Activated CD4-positive, alpha-beta T cell treated with anti-CD3 and anti-CD28 coated beads for 36 hours (primary cell): Measurements from ENCODE around the gene KLK8. TPM values are rescaled to one million over a fixed set of nuclear protein-coding genes. Genes with fewer than 3 reads are reported as not detected.

ENCODE experiments used
- ATAC-seq: fragments of 200-7000 bp; cut with Tn5 transposase; one replicate; pipeline ENCODE4 v1.10.0; 2021; ENCODE audit warnings: mild to moderate bottlenecking, moderate library complexity
- CTCF ChIA-PET: fragments of 350-600 bp; sonication (Branson Sonifier 250); formaldehyde crosslinking; loops from one replicate; lab custom pipeline; 2021; ENCODE audit warnings: antibody characterized with exemption; lab: Charles Lee
- POLR2A ChIA-PET: fragments of 350-600 bp; sonication (Branson Sonifier 250); formaldehyde crosslinking; loops from one replicate; lab custom pipeline; 2021; ENCODE audit warnings: antibody characterized with exemption, inconsistent platforms; lab: Charles Lee
- DNase-seq: peaks from one replicate; pipeline ENCODE4 v3.0.0-alpha.2; 2020
- H3K27ac Mint-ChIP-seq: one replicate; pipeline ENCODE4 v1.8.0; 2021; ENCODE audit warnings: mixed read lengths
- H3K27me3 Mint-ChIP-seq: one replicate; pipeline ENCODE4 v1.8.0; 2021; ENCODE audit warnings: mixed read lengths
- H3K36me3 Mint-ChIP-seq: one replicate; pipeline ENCODE4 v1.8.0; 2021; ENCODE audit warnings: low read depth, mixed read lengths
- H3K4me1 Mint-ChIP-seq: one replicate; pipeline ENCODE4 v1.8.0; 2021; ENCODE audit warnings: mixed read lengths
- H3K4me3 Mint-ChIP-seq: one replicate; pipeline ENCODE4 v1.8.0; 2021; ENCODE audit warnings: mild to moderate bottlenecking, moderate library complexity, mixed read lengths
- H3K9me3 Mint-ChIP-seq: one replicate; pipeline ENCODE4 v1.8.0; 2021; ENCODE audit warnings: low read depth, mixed read lengths
- intact Hi-C, 2 experiments: fragments of 100-400 bp; cut with DNase I in 1 of 2; cut with micrococcal nuclease in 1 of 2; formaldehyde crosslinking; loops; one replicate each; pipeline versions ENCODE4 v1.14.2 to v1.15.1; 2022 to 2024; cut with DNase I, micrococcal nuclease
- total RNA-seq, 2 experiments: library from RNA; stranded (reverse); gene quantifications; one replicate each; pipeline ENCODE4 v1.2.3, GENCODE V29; 2021

The KLK8 gene
- total RNA-seq, 2 experiments from 2014 or later = not detected

- ATAC-seq (no peak), DNase-seq (no peak)
- Mint-ChIP-seq H3K9me3 (peaks cover 13% of the 10 kb centered on the region), H3K4me3 (no peak overlapping the region), H3K36me3 (no peaks in the 10 kb centered on the region), H3K27ac (no peak overlapping the region), H3K4me1 (no peaks in the 10 kb centered on the region), H3K27me3 (peaks cover 26% of the 10 kb centered on the region)
- ChIA-PET POLR2A (no interaction called here), CTCF (no interaction called here)
- intact Hi-C loops = no loop called here
These were observed 37.1 kb downstream of the KLK8 start for GRCh38 chr19:50964266-50964665.

GRCh38 chr19:50963381-50963780, 38.0 kb downstream of the KLK8 start:
- H3K36me3 Mint-ChIP-seq = no peaks in the 10 kb centered on the region
- H3K9me3 Mint-ChIP-seq = peaks cover 13% of the 10 kb centered on the region
- H3K27ac Mint-ChIP-seq = no peak overlapping the region
- ATAC-seq (no peak), DNase-seq (no peak)
- peaks cover 28% of the 10 kb centered on the region for H3K27me3 Mint-ChIP-seq
- POLR2A ChIA-PET = no interaction called here
- no peaks in the 10 kb centered on the region for H3K4me1 Mint-ChIP-seq
- intact Hi-C loops = no loop called here
- CTCF ChIA-PET = no interaction called here
- no peak overlapping the region for H3K4me3 Mint-ChIP-seq

GRCh38 chr19:50962245-50962644, 39.2 kb downstream of the KLK8 start:
- ATAC-seq = no peak
- Mint-ChIP-seq H3K9me3 (peaks cover 13% of the 10 kb centered on the region), H3K27me3 (peaks cover 29% of the 10 kb centered on the region), H3K4me3 (no peak overlapping the region), H3K36me3 (no peaks in the 10 kb centered on the region), H3K4me1 (no peaks in the 10 kb centered on the region), H3K27ac (no peak overlapping the region)
- no peak for DNase-seq
- ChIA-PET CTCF (no interaction called here), POLR2A (no interaction called here)
- intact Hi-C loops = no loop called here

- H3K4me3 Mint-ChIP-seq = no peak overlapping the region
- POLR2A ChIA-PET = no interaction called here
- no peak overlapping the region for H3K27ac Mint-ChIP-seq
- H3K36me3 Mint-ChIP-seq = no peaks in the 10 kb centered on the region
- peaks cover 30% of the 10 kb centered on the region for H3K27me3 Mint-ChIP-seq
- intact Hi-C loops = no loop called here
- DNase-seq (no peak), ATAC-seq (no peak)
- H3K9me3 Mint-ChIP-seq = peaks cover 13% of the 10 kb centered on the region
- CTCF ChIA-PET = no interaction called here
- no peaks in the 10 kb centered on the region for H3K4me1 Mint-ChIP-seq
These were observed 41.5 kb downstream of the KLK8 start for GRCh38 chr19:50959731-50960500.

- H3K27me3 Mint-ChIP-seq = peaks cover 25% of the 10 kb centered on the region
- CTCF ChIA-PET = no interaction called here
- H3K9me3 Mint-ChIP-seq = peaks cover 10% of the 10 kb centered on the region
- intact Hi-C loops = no loop called here
- no peaks in the 10 kb centered on the region for H3K36me3 Mint-ChIP-seq
- no peaks in the 10 kb centered on the region for H3K4me1 Mint-ChIP-seq
- ATAC-seq (no peak), DNase-seq (no peak)
- POLR2A ChIA-PET = no interaction called here
- H3K4me3 Mint-ChIP-seq = no peak overlapping the region
- H3K27ac Mint-ChIP-seq = no peak overlapping the region
These were observed 43.8 kb downstream of the KLK8 start for GRCh38 chr19:50957587-50957986.

GRCh38 chr19:50952910-50953309, 48.5 kb downstream of the KLK8 start, which contains the start of gene KLK5:
Gene KLK5, minus strand, starts transcription at chr19:50953038. Its CDS starts 381 bp downstream, at chr19:50952657.
- DNase-seq = no peak
- no peaks in the 10 kb centered on the region for H3K4me1 Mint-ChIP-seq
- no peak within 1 kb of the TSS for H3K4me3 Mint-ChIP-seq
- peaks cover 25% of the 10 kb centered on the region for H3K27me3 Mint-ChIP-seq
- ChIA-PET CTCF (no interaction called here), POLR2A (no interaction called here)
- intact Hi-C loops = no loop called here
- no peaks in the 10 kb centered on the region for H3K36me3 Mint-ChIP-seq
- ATAC-seq = no peak
- H3K27ac Mint-ChIP-seq = no peak within 1 kb of the TSS
- no peaks in the 10 kb centered on the region for H3K9me3 Mint-ChIP-seq

GRCh38 chr19:50949861-50950260, 51.5 kb downstream of the KLK8 start:
- intact Hi-C loops = no loop called here
- DNase-seq = no peak
- no peak for ATAC-seq
- CTCF ChIA-PET = no interaction called here
- Mint-ChIP-seq H3K27me3 (peaks cover 21% of the 10 kb centered on the region), H3K4me3 (no peak overlapping the region), H3K27ac (no peak overlapping the region), H3K9me3 (no peaks in the 10 kb centered on the region), H3K4me1 (no peaks in the 10 kb centered on the region), H3K36me3 (no peaks in the 10 kb centered on the region)
- POLR2A ChIA-PET = no interaction called here

GRCh38 chr19:50947123-50947522, 54.3 kb downstream of the KLK8 start:
- H3K9me3 Mint-ChIP-seq = no peaks in the 10 kb centered on the region
- ATAC-seq (no peak), DNase-seq (no peak)
- CTCF ChIA-PET = no interaction called here
- peaks cover 21% of the 10 kb centered on the region for H3K27me3 Mint-ChIP-seq
- POLR2A ChIA-PET = no interaction called here
- no peak overlapping the region for H3K27ac Mint-ChIP-seq
- intact Hi-C loops = no loop called here
- H3K4me3 Mint-ChIP-seq = no peak overlapping the region
- H3K36me3 Mint-ChIP-seq = no peaks in the 10 kb centered on the region
- H3K4me1 Mint-ChIP-seq = no peaks in the 10 kb centered on the region

Other genes with a start within 250 kb of the KLK8 start
- not detected for gene GPR32, start 231.1 kb downstream of the KLK8 start, total RNA-seq
- gene ACP4, start 211.2 kb downstream of the KLK8 start, total RNA-seq = not detected
- gene KLK1, start 177.8 kb downstream of the KLK8 start, total RNA-seq = 1 to 10 TPM; 2.4 to 2.6 TPM
- not detected for gene KLK15, start 168.0 kb downstream of the KLK8 start, total RNA-seq
- not detected for gene KLK3, start 146.7 kb downstream of the KLK8 start, total RNA-seq
- gene KLK2, start 128.2 kb downstream of the KLK8 start, total RNA-seq = not detected
- not detected for gene KLK4, start 90.2 kb downstream of the KLK8 start, total RNA-seq
- gene KLK5, start 48.6 kb downstream of the KLK8 start, total RNA-seq = not detected
- gene KLK6, start 32.0 kb downstream of the KLK8 start, total RNA-seq = not detected
- gene KLK7, start 17.7 kb downstream of the KLK8 start, total RNA-seq = not detected
- not detected for gene KLK10, start 18.1 kb upstream of the KLK8 start, total RNA-seq
- gene KLK11, start 25.0 kb upstream of the KLK8 start, total RNA-seq = not detected
- gene KLK12, start 33.4 kb upstream of the KLK8 start, total RNA-seq = not detected
- not detected for gene KLK13, start 63.5 kb upstream of the KLK8 start, total RNA-seq
- 1 to 10 TPM in 1 of 2 experiments, under 1 TPM in 1; 0.69 to 1.1 TPM for gene KLK14, start 81.3 kb upstream of the KLK8 start, total RNA-seq
- gene CTU1, start 106.8 kb upstream of the KLK8 start, total RNA-seq = 1 to 10 TPM; 7.2 to 9.1 TPM
- under 1 TPM; 0.37 to 0.49 TPM for gene SIGLEC9, start 123.3 kb upstream of the KLK8 start, total RNA-seq
- gene SIGLEC7, start 140.7 kb upstream of the KLK8 start, total RNA-seq = not detected
- under 1 TPM; 0.26 to 0.27 TPM for gene CD33, start 223.5 kb upstream of the KLK8 start, total RNA-seq
- gene SIGLECL1, start 249.5 kb upstream of the KLK8 start, total RNA-seq = not detected